GM15510 (cell line): ENCODE data around the gene MRNIP.

Experiments
- POLR2A ChIP-seq: IDR thresholded peaks from 3 replicates; pipeline ENCODE4 v1.6.1; 2011; ENCODE audit warnings: borderline replicate concordance; ENCODE audit not compliant: insufficient read length; ENCODE audit errors: extremely low read depth

Gene MRNIP

GRCh38 chr5:179893958-179894895, 35.6 kb upstream of the MRNIP start:
- no peak for TF ChIP-seq POLR2A

GRCh38 chr5:179893076-179893957, 34.7 kb upstream of the MRNIP start:
- TF ChIP-seq POLR2A, result no peak

DNA sequence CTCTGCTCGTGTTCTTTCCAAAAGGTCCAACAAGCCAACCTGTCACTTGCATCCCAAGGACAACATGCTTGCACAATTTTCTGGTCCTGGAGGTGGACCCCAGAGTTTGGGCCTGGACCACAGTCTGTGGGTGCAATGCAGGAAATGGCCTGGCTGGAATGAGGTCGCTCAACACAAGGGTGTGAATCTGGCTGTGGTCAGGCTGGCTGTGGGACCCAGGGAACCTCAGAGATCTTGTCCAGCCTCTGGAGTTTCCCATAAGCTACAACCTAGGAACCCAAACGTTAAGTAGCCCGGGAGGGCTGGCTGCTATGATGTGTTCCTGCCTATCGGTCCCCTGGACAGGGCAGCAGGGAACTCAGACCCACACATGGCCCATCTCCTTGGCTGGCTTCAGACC, 33.6 kb upstream of the MRNIP start:
- no peak for TF ChIP-seq POLR2A

GRCh38 chr5:179890751-179891682, 32.4 kb upstream of the MRNIP start:
- TF ChIP-seq POLR2A, result no peak

DNA sequence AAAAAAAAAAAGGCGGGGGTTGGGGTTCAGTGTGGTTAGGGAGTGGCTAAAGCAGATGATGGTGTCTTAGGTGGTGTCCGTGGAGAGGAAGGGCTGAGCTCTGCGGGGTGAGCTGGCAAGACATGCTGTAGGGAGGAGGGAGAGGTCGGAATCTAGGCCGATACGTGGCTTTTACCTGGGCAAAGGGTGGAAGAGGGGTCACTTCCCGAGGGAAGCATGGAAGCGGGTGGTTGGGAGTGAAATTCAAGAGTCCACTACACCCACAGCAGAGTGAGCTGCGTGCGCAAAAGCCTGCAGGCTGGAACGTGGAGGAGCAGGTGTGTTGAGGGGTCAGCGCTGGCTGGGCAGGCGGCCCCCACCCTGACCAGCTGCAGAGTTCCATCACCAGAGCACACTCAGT, 31.3 kb upstream of the MRNIP start:
- no peak for TF ChIP-seq POLR2A

DNA sequence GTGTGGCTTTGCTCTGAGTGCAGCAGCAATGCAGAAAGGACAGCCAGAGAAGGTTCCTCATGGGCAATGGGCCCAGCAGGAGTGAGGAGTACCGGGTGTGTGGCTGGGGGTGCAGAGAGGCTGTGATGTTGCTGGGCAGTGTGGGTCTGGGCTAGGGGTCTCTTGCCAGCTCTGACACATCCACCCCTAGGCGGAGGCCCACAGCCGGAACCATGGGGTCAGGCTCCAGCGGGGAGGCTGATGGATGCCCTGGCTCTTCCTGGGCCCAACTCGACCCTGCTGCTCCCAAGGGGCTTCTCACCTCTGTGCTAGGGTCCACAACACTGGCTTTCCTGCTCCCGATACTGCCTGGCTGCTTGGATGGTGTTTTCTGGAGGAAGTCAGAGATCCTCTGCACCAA, 29.2 kb upstream of the MRNIP start:
- TF ChIP-seq POLR2A, result no peak

DNA sequence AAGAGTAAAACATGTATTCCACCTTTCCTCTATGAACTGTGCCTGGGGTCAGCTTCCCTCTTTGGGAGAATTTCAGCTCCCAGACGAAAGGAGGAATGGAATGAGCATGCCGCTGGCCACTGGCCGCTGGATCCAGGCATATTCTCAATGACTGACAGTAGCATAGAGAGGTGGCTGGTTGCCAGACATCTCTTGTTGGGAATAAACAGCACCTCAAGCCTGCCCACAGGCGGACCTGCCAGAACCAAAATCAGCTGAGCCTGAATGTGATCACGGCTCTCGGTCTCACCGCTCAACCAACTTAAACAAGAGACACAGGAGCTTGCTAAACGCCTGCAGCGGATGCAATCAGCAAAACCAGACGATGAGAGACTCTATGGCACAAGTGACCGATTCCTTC, 28.5 kb upstream of the MRNIP start:
- TF ChIP-seq POLR2A, result no peak

GRCh38 chr5:179886190-179886911, 27.7 kb upstream of the MRNIP start:
- no peak for TF ChIP-seq POLR2A

DNA sequence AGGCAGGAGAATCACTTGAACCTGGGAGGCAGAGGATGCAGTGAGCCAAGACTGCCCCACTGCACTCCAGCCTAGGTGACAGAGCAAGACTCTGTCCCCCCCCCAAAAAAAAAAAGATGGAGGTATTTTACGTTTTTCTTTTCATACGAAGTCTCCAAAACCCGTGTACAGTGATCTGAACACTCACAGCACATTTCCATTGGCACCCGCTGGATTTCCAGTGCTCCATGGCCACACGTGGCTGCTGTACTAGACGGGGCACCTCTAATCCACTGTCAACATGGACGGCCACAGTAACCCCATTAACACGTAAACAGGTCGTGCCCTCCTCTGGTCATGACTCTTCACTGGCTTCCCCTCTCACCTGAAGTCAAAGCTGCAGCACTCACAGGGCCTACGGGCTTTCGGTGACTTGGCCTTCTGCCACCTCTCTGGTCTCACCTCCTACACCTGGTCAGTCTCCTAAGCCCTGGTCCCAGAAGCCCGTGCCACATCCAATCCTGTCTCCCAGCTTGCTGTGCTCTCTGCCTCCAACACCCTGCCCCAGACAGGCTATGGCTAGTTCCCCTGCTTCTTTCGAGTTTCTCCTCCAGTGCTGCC, 27.0 kb upstream of the MRNIP start:
- TF ChIP-seq POLR2A, result no peak

- TF ChIP-seq POLR2A, result no peak
These were observed 24.5 kb upstream of the MRNIP start for GRCh38 chr5:179883163-179883562.

GRCh38 chr5:179882338-179882737, 23.7 kb upstream of the MRNIP start:
- TF ChIP-seq POLR2A, result no peak

GRCh38 chr5:179880848-179881590, 22.4 kb upstream of the MRNIP start:
- no peak for TF ChIP-seq POLR2A

DNA sequence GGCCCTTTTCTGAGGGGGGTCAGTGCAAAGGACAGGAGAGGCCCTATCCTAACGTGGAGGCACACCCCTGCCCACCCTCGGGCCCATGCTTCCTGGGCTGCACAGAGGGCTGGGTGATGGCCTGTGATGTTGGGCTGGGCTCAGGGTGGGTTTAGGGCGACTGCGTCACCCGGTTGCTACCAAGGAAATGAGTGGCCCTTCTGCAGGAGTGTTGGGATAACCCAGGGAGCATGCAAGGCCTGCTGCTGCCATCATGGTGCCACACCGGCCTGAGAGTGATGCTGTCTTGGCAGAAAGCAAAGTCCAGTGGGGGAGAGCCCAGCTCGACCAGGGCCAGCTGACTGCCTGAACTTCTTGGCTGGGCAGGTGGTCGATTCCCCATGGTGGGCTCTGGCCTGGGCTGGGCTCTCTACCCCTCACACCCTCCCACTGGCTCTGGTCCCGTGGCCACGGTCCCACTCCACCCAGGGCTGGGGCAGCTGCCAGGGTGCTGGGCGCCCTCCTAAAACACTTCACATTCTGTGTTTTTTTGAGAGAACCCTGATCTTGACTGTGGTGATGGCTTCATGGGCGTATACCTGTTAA, 21.5 kb upstream of the MRNIP start:
- no peak for TF ChIP-seq POLR2A

- no peak for TF ChIP-seq POLR2A
These were observed 21.0 kb upstream of the MRNIP start for GRCh38 chr5:179879690-179880010.
